GM12865 (cell line): ENCODE results near the gene NDRG2.
A peak's percentile ranks its signal among the peaks of the same experiment; 100 is the strongest.

Source experiments
- DNase-seq: peaks from one replicate; pipeline ENCODE4 v3.0.0; 2010; ENCODE audit warnings: low read depth
- H3K4me3 ChIP-seq: 2 replicates; pipeline ENCODE4 v1.5.1; 2011; ENCODE audit warnings: mild to moderate bottlenecking, low read depth, low read length, control low read depth
- TF ChIP-seq, protein P1 (sequence below): IDR thresholded peaks from 2 replicates; pipeline ENCODE4 v1.5.1; 2011; ENCODE audit warnings: low read length, control low read depth, low read depth, inconsistent platforms; ENCODE audit not compliant: insufficient read depth; ENCODE audit errors: missing control alignments

The NDRG2 gene

DNA sequence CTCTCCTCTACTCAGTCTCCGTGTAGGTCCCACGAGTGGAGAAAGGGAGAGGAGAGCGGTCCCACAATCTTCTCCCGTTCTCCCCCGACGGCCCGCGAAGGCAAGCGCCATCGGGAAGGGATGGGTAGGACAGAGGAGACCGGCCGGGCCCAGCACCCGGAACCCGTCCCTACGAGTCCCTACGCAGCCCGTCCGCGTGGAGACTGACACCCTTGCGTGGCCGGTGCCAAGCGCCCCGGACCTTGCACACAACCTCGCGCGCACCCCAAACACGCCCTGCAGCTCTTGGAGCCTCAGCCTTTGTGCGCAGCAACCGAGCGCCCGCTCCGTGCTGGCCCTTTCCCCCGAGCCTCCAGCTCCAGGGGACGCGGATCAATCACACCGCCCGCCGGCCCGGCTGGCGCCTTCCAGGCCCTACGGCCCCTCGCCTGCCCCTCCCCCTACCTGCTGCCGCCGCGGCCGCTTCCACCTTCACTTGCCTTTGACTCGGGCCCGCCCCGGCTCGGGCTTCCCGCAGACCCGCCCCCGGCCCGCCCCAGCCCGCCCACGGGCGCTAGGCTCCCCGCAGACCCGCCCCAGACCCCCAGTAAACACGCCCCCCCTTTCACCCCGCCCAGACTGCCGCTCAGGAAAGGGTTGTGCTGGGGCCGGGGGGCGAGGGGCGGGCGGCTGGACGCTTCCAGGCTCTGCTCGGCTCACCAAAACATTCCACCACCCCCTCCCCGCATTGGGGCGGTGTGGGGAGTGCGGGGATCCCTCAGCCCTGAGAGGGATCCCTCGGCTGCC lies at the start of gene NDRG2:
Gene NDRG2, minus strand, starts transcription at position 477 of the 786 bp plus-strand sequence. CDS start 1,746 bp downstream, outside the sequence.
- TF ChIP-seq, protein P1, sequence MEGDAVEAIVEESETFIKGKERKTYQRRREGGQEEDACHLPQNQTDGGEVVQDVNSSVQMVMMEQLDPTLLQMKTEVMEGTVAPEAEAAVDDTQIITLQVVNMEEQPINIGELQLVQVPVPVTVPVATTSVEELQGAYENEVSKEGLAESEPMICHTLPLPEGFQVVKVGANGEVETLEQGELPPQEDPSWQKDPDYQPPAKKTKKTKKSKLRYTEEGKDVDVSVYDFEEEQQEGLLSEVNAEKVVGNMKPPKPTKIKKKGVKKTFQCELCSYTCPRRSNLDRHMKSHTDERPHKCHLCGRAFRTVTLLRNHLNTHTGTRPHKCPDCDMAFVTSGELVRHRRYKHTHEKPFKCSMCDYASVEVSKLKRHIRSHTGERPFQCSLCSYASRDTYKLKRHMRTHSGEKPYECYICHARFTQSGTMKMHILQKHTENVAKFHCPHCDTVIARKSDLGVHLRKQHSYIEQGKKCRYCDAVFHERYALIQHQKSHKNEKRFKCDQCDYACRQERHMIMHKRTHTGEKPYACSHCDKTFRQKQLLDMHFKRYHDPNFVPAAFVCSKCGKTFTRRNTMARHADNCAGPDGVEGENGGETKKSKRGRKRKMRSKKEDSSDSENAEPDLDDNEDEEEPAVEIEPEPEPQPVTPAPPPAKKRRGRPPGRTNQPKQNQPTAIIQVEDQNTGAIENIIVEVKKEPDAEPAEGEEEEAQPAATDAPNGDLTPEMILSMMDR = no peak
- no peak within 1 kb of the TSS for H3K4me3 ChIP-seq
- DNase-seq = peak; percentile 10

DNA sequence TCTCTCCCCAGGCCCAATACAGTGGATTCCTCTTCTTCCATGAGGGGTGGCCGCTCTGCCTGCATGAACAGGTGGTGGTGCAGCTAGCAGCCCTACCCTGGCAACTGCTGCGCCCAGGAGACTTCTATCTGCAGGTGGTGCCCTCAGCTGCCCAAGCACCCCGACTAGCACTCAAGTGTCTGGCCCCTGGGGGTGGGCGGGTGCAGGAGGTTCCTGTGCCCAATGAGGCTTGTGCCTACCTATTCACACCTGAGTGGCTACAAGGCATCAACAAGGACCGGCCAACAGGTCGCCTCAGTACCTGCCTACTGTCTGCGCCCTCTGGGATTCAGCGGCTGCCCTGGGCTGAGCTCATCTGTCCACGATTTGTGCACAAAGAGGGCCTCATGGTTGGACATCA lies 49.1 kb upstream of the NDRG2 start:
- no peak overlapping the region for H3K4me3 ChIP-seq
- no peak for DNase-seq
- TF ChIP-seq, protein P1 = no peak

DNA sequence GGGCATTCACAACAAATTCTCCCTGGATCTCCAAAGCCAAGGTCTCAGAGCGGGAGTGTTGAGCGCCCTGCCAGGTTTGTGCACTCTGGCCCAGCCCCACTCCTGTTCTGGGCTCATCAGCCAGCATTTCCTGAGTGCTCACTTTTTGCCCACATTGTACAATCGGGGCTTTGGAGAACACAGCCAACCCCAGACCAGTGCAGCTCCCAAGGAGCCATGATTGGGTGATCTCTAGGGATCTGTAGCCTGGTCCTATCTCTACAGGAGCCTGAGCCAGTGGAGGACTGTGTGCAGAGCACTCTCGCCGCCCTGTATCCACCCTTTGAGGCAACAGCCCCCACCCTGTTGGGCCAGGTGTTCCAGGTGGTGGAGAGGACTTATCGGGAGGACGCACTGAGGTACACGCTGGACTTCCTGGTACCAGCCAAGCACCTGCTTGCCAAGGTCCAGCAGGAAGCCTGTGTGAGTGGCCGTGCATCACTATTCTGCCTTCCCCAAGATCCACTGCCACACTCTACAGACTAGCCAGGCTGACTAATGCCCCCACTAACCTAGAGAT lies 48.0 kb upstream of the NDRG2 start:
- H3K4me3 ChIP-seq = no peak overlapping the region
- no peak for DNase-seq
- TF ChIP-seq, protein P1 = no peak

DNA sequence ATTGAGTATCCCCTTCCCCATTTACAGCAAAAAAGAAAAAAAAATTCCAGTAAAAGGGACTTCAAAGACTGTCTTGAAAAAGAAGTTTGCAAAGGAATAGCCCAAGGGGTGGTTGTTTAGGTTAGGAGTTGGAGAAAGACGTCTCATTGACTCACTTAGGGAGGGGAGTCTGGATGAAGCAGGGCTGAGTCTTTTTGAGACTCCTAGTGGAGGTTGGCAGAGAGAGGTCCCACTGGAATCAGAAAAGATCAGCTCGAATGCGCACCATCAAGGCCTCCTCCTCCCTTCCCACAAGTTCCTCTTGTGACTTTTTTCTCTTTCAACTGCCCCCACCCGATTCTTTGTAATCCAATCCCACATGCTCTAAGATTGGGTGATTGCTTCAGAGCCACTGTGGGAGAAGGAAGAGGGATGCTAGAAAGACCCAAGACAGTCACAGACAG lies 47.2 kb upstream of the NDRG2 start:
- DNase-seq = no peak
- H3K4me3 ChIP-seq = no peak overlapping the region
- TF ChIP-seq, protein P1 = no peak

DNA sequence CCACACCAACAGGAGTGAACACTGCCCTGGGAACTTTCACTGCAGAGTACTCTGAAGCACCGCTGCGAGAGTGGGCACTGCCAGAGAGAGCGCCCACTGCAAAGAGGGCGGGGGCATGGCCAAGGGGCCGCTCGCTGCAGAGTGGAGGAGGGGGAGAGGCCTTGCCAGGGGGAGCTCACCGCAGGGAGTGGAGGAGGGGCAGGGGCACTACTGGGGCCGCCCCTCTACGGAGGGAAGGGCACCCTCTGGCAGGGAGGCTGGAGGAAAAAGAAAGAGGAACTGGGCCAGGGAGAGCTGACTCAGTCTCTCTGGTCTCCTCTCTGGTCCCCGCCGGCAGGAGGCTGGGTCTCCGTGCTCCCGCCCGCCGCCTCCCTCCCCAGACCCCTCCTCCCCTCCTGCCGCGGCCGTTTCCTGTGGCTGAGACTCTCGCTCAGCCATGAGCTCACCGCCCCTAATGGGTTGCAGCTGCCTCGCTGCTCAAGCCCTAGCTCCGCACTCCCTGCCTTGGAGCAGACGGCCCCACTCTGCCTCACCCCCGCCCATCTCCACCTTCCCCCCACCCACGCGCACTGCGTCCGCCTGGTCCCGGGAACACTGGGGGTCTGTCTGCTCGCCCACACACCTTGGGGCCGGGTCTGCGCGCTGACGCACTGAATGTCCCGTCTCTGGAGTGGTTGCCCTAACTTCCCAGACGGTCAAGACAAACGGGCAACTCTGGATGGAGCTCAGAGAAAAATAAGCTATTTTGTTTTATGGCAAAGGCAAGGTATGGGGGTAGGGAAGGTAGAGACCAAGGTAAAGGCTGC lies 46.6 kb upstream of the NDRG2 start:
- peak; percentile 86 for DNase-seq
- TF ChIP-seq, protein P1 = no peak
- peak overlapping the region; percentile 48 for H3K4me3 ChIP-seq

DNA sequence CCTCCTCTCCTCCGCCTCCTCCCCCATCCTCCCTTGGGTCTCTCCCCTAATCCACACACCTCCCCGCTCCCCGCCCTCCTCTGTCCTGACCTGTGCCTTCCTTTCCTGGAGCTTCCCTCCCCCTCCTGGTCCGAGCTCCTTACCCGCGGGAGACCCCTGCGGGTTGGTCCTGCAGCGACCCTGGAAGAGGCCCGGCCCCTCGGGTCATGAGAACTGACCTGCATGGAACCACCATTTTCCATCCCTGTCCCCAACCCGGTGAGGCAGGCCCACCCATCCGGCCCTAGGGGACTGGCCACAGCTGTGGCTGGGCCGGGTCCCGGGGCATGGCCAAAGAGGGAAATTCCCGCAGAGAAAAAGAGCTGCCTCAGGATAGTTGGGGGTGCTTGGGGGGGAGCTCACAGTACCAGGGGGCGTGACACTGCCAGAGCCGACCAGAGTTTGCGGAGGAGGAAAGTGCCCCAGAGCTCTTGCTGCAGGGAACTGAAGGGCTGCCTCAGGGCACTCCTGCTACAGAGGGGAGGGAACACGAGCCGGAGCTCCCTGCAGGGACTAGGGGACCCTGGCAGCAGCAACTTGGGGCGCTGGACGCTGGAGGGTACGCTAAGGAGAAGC lies 45.9 kb upstream of the NDRG2 start:
- peak overlapping the region; percentile 48 for H3K4me3 ChIP-seq
- DNase-seq = no peak
- TF ChIP-seq, protein P1 = no peak
